Testis (tissue), 3 donors: Measurements from ENCODE around the gene LTV1. TPM values are rescaled to one million over a fixed set of nuclear protein-coding genes. Genes with fewer than 3 reads are reported as not detected.

ENCODE experiments used
- DNase-seq: peaks from one replicate; pipeline ENCODE4 v3.0.0-alpha.2; 2019
- H3K27ac ChIP-seq, 2 donors: fragments of 200-600 bp; sonication (generic); one replicate each; pipeline ENCODE4 v1.5.1; 2019
- H3K27me3 ChIP-seq: fragments of 200-600 bp; sonication (generic); one replicate; pipeline ENCODE4 v1.5.1; 2019
- H3K36me3 ChIP-seq: fragments of 200-600 bp; sonication (generic); one replicate; pipeline ENCODE4 v1.5.1; 2017; ENCODE audit warnings: low read depth; ENCODE audit errors: missing control alignments
- H3K4me1 ChIP-seq: fragments of 200-600 bp; sonication (generic); one replicate; pipeline ENCODE4 v1.5.1; 2019
- H3K4me3 ChIP-seq, 2 donors: fragments of 200-600 bp; sonication (generic); one replicate each; pipeline ENCODE4 v1.5.1; 2017 to 2019
- H3K9me3 ChIP-seq: fragments of 200-600 bp; sonication (generic); one replicate; pipeline ENCODE4 v1.5.1; 2017
- POLR2A ChIP-seq: fragments of 450-650 bp; IDR thresholded peaks from one replicate; pipeline ENCODE4 v1.6.1; 2017; ENCODE audit warnings: antibody characterized with exemption, mild to moderate bottlenecking, moderate library complexity
- WGBS, 2 donors: methylation state at CpG; one replicate each; pipeline ENCODE4 v1.1.5; 2018; 5-methylcytosine and 5-hydroxymethylcytosine counted together
- intact Hi-C: fragments of 100-400 bp; cut with DNase I; formaldehyde crosslinking; loops from one replicate; pipeline ENCODE4 v1.15.1; 2023; ENCODE audit warnings: low total_unique reads
- polyA plus RNA-seq: library from polyadenylated mRNA; stranded (reverse); fragments of 350-450 nt; fragmentation: Illumina TruSeq; extraction: RNeasy Lipid Tissue Mini Kit (QIAGEN cat#74804); gene quantifications from one replicate; pipeline ENCODE4 v1.2.3, GENCODE V29; 2014; ENCODE audit warnings: low read depth, low replicate concordance; ENCODE audit not compliant: insufficient read depth
- small RNA-seq, 2 donors: library from RNA; depleted of rRNA; stranded (forward); fragments of <200 nt; gene quantifications; one replicate each; pipeline ENCODE3, GENCODE V24; 2016
- total RNA-seq, 2 donors: library from RNA; depleted of rRNA; stranded (reverse); fragments of >200 nt; gene quantifications; one replicate each; pipeline ENCODE4 v1.2.3, GENCODE V29; 2016
- TF ChIP-seq, protein P1 (sequence below), 3 experiments: fragments of 450-650 bp in 2 of 3; fragments of 200-600 bp in 1 of 3; sonication (generic) in 1 of 3; IDR thresholded peaks; one replicate each; pipeline ENCODE4 v1.5.1; 2016 to 2019; ENCODE audit warnings: antibody characterized with exemption in 3 of 3, mild to moderate bottlenecking in 2 of 3, moderate library complexity in 1 of 3

LTV1 gene
- total and polyA plus RNA-seq, 3 donors from 2014 or later = 18.5 to 22.1 (median 19.7) TPM

DNA sequence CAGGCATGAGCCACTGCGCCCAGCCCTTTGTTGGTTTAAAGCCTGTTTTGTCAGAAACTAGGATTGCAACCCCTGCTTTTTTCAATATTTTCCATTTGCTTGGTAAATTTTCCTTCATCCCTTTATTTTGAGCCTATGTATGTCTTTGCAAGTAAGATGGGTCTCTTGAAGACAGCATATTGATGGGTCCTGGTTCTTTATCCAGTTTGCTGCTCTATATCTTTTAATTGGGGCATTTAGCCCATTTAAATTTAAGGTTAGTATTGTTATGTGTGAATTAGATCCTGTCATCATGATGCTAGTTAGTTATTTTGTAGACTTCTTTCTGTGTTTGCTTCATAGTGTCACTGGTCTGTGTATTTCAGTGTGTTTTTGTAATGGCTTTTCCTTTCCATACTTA is 67.9 kb downstream of the LTV1 start:
- Histone ChIP-seq H3K4me1 (no peaks in the 10 kb centered on the region), H3K27ac (no peak overlapping the region), H3K27me3 (no peaks in the 10 kb centered on the region), H3K4me3 (no peak overlapping the region), H3K36me3 (no peaks in the 10 kb centered on the region), H3K9me3 (no peaks in the 10 kb centered on the region)
- TF ChIP-seq, protein P1, sequence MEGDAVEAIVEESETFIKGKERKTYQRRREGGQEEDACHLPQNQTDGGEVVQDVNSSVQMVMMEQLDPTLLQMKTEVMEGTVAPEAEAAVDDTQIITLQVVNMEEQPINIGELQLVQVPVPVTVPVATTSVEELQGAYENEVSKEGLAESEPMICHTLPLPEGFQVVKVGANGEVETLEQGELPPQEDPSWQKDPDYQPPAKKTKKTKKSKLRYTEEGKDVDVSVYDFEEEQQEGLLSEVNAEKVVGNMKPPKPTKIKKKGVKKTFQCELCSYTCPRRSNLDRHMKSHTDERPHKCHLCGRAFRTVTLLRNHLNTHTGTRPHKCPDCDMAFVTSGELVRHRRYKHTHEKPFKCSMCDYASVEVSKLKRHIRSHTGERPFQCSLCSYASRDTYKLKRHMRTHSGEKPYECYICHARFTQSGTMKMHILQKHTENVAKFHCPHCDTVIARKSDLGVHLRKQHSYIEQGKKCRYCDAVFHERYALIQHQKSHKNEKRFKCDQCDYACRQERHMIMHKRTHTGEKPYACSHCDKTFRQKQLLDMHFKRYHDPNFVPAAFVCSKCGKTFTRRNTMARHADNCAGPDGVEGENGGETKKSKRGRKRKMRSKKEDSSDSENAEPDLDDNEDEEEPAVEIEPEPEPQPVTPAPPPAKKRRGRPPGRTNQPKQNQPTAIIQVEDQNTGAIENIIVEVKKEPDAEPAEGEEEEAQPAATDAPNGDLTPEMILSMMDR (IDR thresholded peaks at IDR 0.05) = no peak
- no peak for TF ChIP-seq POLR2A
- no peak for DNase-seq
- 94 to 100% methylated on average over 1 of the region's 1 CpG for WGBS, 2 donors
- intact Hi-C loops = no loop called here

DNA sequence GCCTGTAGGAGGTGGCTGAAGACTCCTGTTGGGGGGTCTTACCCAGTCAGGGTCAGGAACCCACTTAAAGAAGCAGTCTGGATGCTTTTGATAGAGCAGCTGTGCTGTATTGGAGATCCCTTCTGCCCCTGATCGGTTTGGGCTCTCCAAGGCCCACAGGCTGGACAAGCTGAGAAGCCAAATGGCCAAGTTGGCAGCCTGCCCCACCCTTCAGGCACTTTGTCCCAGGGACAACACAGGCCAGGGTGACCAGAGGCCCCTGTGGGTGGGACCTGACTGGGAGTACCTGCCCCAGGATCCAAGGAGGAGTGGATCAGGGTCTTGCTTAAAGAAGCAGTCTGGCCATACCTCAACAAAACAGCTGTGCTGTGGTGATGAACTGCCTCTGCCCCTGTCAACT is 69.5 kb downstream of the LTV1 start:
- H3K9me3 ChIP-seq = no peaks in the 10 kb centered on the region
- no peaks in the 10 kb centered on the region for H3K27me3 ChIP-seq
- TF ChIP-seq, protein P1 (IDR thresholded peaks at IDR 0.05) = no peak
- TF ChIP-seq POLR2A = no peak
- H3K27ac ChIP-seq = no peak overlapping the region
- no peak for DNase-seq
- H3K4me3 ChIP-seq = no peak overlapping the region
- no peaks in the 10 kb centered on the region for H3K4me1 ChIP-seq
- no peaks in the 10 kb centered on the region for H3K36me3 ChIP-seq
- WGBS, 2 donors = 80% methylated on average over 1 of the region's 1 CpG; no CpG with 5 or more reads in 1 of the 2 donors
- intact Hi-C loops = no loop called here

Small RNA genes within 50 kb of the gene (small RNA-seq; reads per million reads assigned to genes)
- 0 reads per million in 2 donors for gene ZC2HC1B

Other genes with a start within 250 kb of the LTV1 start
- 100 to 1,000 TPM; 102 to 121 TPM for gene PHACTR2, start 165.4 kb upstream of the LTV1 start, total RNA-seq
- gene PHACTR2, start 165.4 kb upstream of the LTV1 start, polyA plus RNA-seq = 18.3 TPM
- 10 to 100 TPM in 1 of 2 donors, 1 to 10 TPM in 1; 4.6 to 16.9 TPM for gene ZC2HC1B, start 21.1 kb downstream of the LTV1 start, total RNA-seq
- gene ZC2HC1B, start 21.1 kb downstream of the LTV1 start, polyA plus RNA-seq = 23.0 TPM
- gene PLAGL1, start 164.9 kb downstream of the LTV1 start, total RNA-seq = 10 to 100 TPM; 16.2 to 31.3 TPM
- gene PLAGL1, start 164.9 kb downstream of the LTV1 start, polyA plus RNA-seq = 17.4 TPM